ENCODE data around the gene PLCL2.
A peak's percentile ranks its signal among the peaks of the same experiment; 100 is the strongest.
"Not testable (repeated sequence)": the region's sequence is repeated elsewhere in the genome, so short reads cannot be mapped to it uniquely, and the experiment has no call there.

Gene PLCL2

GRCh38 chr3:17088602-17089313, 204.0 kb downstream of the PLCL2 start:
- WGBS = 97% methylated on average over 6 of the region's 6 CpGs
- H3K4me1 ChIP-seq (ENCODE audit: insufficient read depth, low read length) = peaks cover 26% of the 10 kb centered on the region
- no peak overlapping the region for H3K27ac ChIP-seq (ENCODE audit: low read depth, low read length)
- no peaks in the 10 kb centered on the region for H3K27me3 ChIP-seq (ENCODE audit: insufficient read depth, low read length)
- H3K9ac ChIP-seq (ENCODE audit: low read depth, low read length) = no peak overlapping the region
- H3K9me3 ChIP-seq (ENCODE audit: insufficient read depth, low read depth, low read length) = no peaks in the 10 kb centered on the region; the same call in 1 of the 2 replicates
- H3K4me3 ChIP-seq (ENCODE audit: low read length) = no peak overlapping the region
- H3K36me3 ChIP-seq (ENCODE audit: insufficient read depth, low read length) = no peaks in the 10 kb centered on the region

- peaks cover 30% of the 10 kb centered on the region for H3K4me1 ChIP-seq (ENCODE audit: insufficient read depth, low read length)
- no peak overlapping the region for H3K27ac ChIP-seq (ENCODE audit: low read depth, low read length)
- H3K9ac ChIP-seq (ENCODE audit: low read depth, low read length) = no peak overlapping the region
- no peaks in the 10 kb centered on the region for H3K36me3 ChIP-seq (ENCODE audit: insufficient read depth, low read length)
- no peak overlapping the region for H3K4me3 ChIP-seq (ENCODE audit: low read length)
- H3K27me3 ChIP-seq (ENCODE audit: insufficient read depth, low read length) = no peaks in the 10 kb centered on the region
- H3K9me3 ChIP-seq (ENCODE audit: insufficient read depth, low read depth, low read length) = no peaks in the 10 kb centered on the region; the same call in 1 of the 2 replicates
These were observed 204.6 kb downstream of the PLCL2 start for GRCh38 chr3:17089314-17089700.

- no peak overlapping the region for H3K4me3 ChIP-seq (ENCODE audit: low read length)
- WGBS = 93% methylated on average over 6 of the region's 6 CpGs
- peaks cover 42% of the 10 kb centered on the region for H3K4me1 ChIP-seq (ENCODE audit: insufficient read depth, low read length)
- no peaks in the 10 kb centered on the region for H3K27me3 ChIP-seq (ENCODE audit: insufficient read depth, low read length)
- no peaks in the 10 kb centered on the region for H3K36me3 ChIP-seq (ENCODE audit: insufficient read depth, low read length)
- no peak overlapping the region for H3K9ac ChIP-seq (ENCODE audit: low read depth, low read length)
- no peaks in the 10 kb centered on the region; the same call in 1 of the 2 replicates for H3K9me3 ChIP-seq (ENCODE audit: insufficient read depth, low read depth, low read length)
- no peak overlapping the region for H3K27ac ChIP-seq (ENCODE audit: low read depth, low read length)
These were observed 205.7 kb downstream of the PLCL2 start for GRCh38 chr3:17090280-17090983.

- WGBS = 72% methylated on average over 6 of the region's 6 CpGs
- no peaks in the 10 kb centered on the region for H3K27me3 ChIP-seq (ENCODE audit: insufficient read depth, low read length)
These were observed 207.3 kb downstream of the PLCL2 start for GRCh38 chr3:17091910-17092582.

GRCh38 chr3:17092583-17092933, 207.8 kb downstream of the PLCL2 start:
- Histone ChIP-seq H3K4me3 (ENCODE audit: low read length) (no peak overlapping the region), H3K27ac (ENCODE audit: low read depth, low read length) (no peak overlapping the region), H3K4me1 (ENCODE audit: insufficient read depth, low read length) (peaks cover 42% of the 10 kb centered on the region), H3K36me3 (ENCODE audit: insufficient read depth, low read length) (no peaks in the 10 kb centered on the region), H3K27me3 (ENCODE audit: insufficient read depth, low read length) (no peaks in the 10 kb centered on the region), H3K9me3 (ENCODE audit: insufficient read depth, low read depth, low read length) (no peaks in the 10 kb centered on the region), H3K9ac (ENCODE audit: low read depth, low read length) (no peak overlapping the region)
- 89% methylated on average over 2 of the region's 2 CpGs for WGBS

More at GRCh38 chr3:17091910-17092582, 207.3 kb downstream of the PLCL2 start:
- Histone ChIP-seq H3K4me1 (ENCODE audit: insufficient read depth, low read length) (peaks cover 42% of the 10 kb centered on the region), H3K36me3 (ENCODE audit: insufficient read depth, low read length) (no peaks in the 10 kb centered on the region), H3K27ac (ENCODE audit: low read depth, low read length) (no peak overlapping the region), H3K4me3 (ENCODE audit: low read length) (no peak overlapping the region), H3K9me3 (ENCODE audit: insufficient read depth, low read depth, low read length) (no peaks in the 10 kb centered on the region), H3K9ac (ENCODE audit: low read depth, low read length) (no peak overlapping the region)

GRCh38 chr3:17094551-17094950, 209.8 kb downstream of the PLCL2 start:
- 39% methylated on average over 6 of the region's 6 CpGs for WGBS

GRCh38 chr3:17103579-17103978, 218.8 kb downstream of the PLCL2 start:
- H3K9ac ChIP-seq (ENCODE audit: low read depth, low read length) = no peak overlapping the region
- no peaks in the 10 kb centered on the region for H3K9me3 ChIP-seq (ENCODE audit: insufficient read depth, low read depth, low read length)
- H3K4me3 ChIP-seq (ENCODE audit: low read length) = no peak overlapping the region
- H3K4me1 ChIP-seq (ENCODE audit: insufficient read depth, low read length) = no peaks in the 10 kb centered on the region
- WGBS = 100% methylated on average over 1 of the region's 1 CpG
- no peak overlapping the region for H3K27ac ChIP-seq (ENCODE audit: low read depth, low read length)
- no peaks in the 10 kb centered on the region for H3K27me3 ChIP-seq (ENCODE audit: insufficient read depth, low read length)
- no peaks in the 10 kb centered on the region for H3K36me3 ChIP-seq (ENCODE audit: insufficient read depth, low read length)

More at GRCh38 chr3:17094551-17094950, 209.8 kb downstream of the PLCL2 start:
- Histone ChIP-seq H3K9me3 (ENCODE audit: insufficient read depth, low read depth, low read length) (no peaks in the 10 kb centered on the region), H3K36me3 (ENCODE audit: insufficient read depth, low read length) (no peaks in the 10 kb centered on the region), H3K4me1 (ENCODE audit: insufficient read depth, low read length) (peaks cover 42% of the 10 kb centered on the region), H3K27ac (ENCODE audit: low read depth, low read length) (peak overlapping the region; percentile 46; the same call in 1 of the 2 replicates), H3K27me3 (ENCODE audit: insufficient read depth, low read length) (no peaks in the 10 kb centered on the region), H3K9ac (ENCODE audit: low read depth, low read length) (no peak overlapping the region), H3K4me3 (ENCODE audit: low read length) (no peak overlapping the region)

- 93% methylated on average over 5 of the region's 5 CpGs for whole genome bisulfite sequencing
- H3K27ac ChIP-seq (ENCODE audit: low read depth, low read length); H3K9ac ChIP-seq (ENCODE audit: low read depth, low read length): not testable (repeated sequence)
These were observed 222.0 kb downstream of the PLCL2 start for GRCh38 chr3:17106801-17107200.

GRCh38 chr3:17110660-17111396, 226.1 kb downstream of the PLCL2 start:
- WGBS = 86% methylated on average over 7 of the region's 8 CpGs
- no peaks in the 10 kb centered on the region for H3K36me3 ChIP-seq (ENCODE audit: insufficient read depth, low read length)
- no peak overlapping the region for H3K4me3 ChIP-seq (ENCODE audit: low read length)
- H3K9ac ChIP-seq (ENCODE audit: low read depth, low read length) = no peak overlapping the region
- no peaks in the 10 kb centered on the region for H3K4me1 ChIP-seq (ENCODE audit: insufficient read depth, low read length)
- no peak overlapping the region for H3K27ac ChIP-seq (ENCODE audit: low read depth, low read length)
- no peaks in the 10 kb centered on the region for H3K9me3 ChIP-seq (ENCODE audit: insufficient read depth, low read depth, low read length)
- H3K27me3 ChIP-seq (ENCODE audit: insufficient read depth, low read length) = no peaks in the 10 kb centered on the region

More at GRCh38 chr3:17106801-17107200, 222.0 kb downstream of the PLCL2 start:
- not testable (repeated sequence) for H3K36me3 ChIP-seq (ENCODE audit: insufficient read depth, low read length); H3K27me3 ChIP-seq (ENCODE audit: insufficient read depth, low read length); H3K9me3 ChIP-seq (ENCODE audit: insufficient read depth, low read depth, low read length); H3K4me3 ChIP-seq (ENCODE audit: low read length); H3K4me1 ChIP-seq (ENCODE audit: insufficient read depth, low read length)

GRCh38 chr3:17111586-17111985, 226.8 kb downstream of the PLCL2 start:
- Histone ChIP-seq H3K27me3 (ENCODE audit: insufficient read depth, low read length) (no peaks in the 10 kb centered on the region), H3K9me3 (ENCODE audit: insufficient read depth, low read depth, low read length) (no peaks in the 10 kb centered on the region), H3K27ac (ENCODE audit: low read depth, low read length) (no peak overlapping the region), H3K36me3 (ENCODE audit: insufficient read depth, low read length) (no peaks in the 10 kb centered on the region), H3K4me1 (ENCODE audit: insufficient read depth, low read length) (no peaks in the 10 kb centered on the region), H3K9ac (ENCODE audit: low read depth, low read length) (no peak overlapping the region), H3K4me3 (ENCODE audit: low read length) (no peak overlapping the region)
- 94% methylated on average over 3 of the region's 3 CpGs for WGBS

- no peak overlapping the region for H3K27ac ChIP-seq (ENCODE audit: low read depth, low read length)
- H3K9ac ChIP-seq (ENCODE audit: low read depth, low read length) = no peak overlapping the region
- no peaks in the 10 kb centered on the region for H3K9me3 ChIP-seq (ENCODE audit: insufficient read depth, low read depth, low read length)
- no peak overlapping the region for H3K4me3 ChIP-seq (ENCODE audit: low read length)
- WGBS = 96% methylated on average over 3 of the region's 3 CpGs
- H3K4me1 ChIP-seq (ENCODE audit: insufficient read depth, low read length) = no peaks in the 10 kb centered on the region
- no peaks in the 10 kb centered on the region for H3K36me3 ChIP-seq (ENCODE audit: insufficient read depth, low read length)
- no peaks in the 10 kb centered on the region for H3K27me3 ChIP-seq (ENCODE audit: insufficient read depth, low read length)
These were observed 230.4 kb downstream of the PLCL2 start for GRCh38 chr3:17115186-17115585.
